NCI-H146 treated with DMSO at 0.1 percent for 48 hours (cell line): ENCODE measurements around the gene NDFIP2.

ENCODE experiments used
- DNase-seq: peaks from one replicate; lab custom pipeline; 2025; ENCODE audit not compliant: unreplicated experiment; lab: John Stamatoyannopoulos, UW

The NDFIP2 gene

GRCh38 chr13:79480954-79481684 is at the start of gene NDFIP2:
Gene NDFIP2, plus strand, starts transcription at chr13:79481155. Its CDS starts 49 bp downstream, at chr13:79481204.
- DNase-seq, result peak; percentile 96

- no peak for DNase-seq
Measured at GRCh38 chr13:79432086-79432485, 48.9 kb upstream of the NDFIP2 start.

- DNase-seq, result no peak
Measured at GRCh38 chr13:79432992-79433391, 48.0 kb upstream of the NDFIP2 start.

GRCh38 chr13:79434556-79434955 is 46.4 kb upstream of the NDFIP2 start:
- no peak for DNase-seq

- DNase-seq, result no peak
Measured at GRCh38 chr13:79435561-79435990, 45.4 kb upstream of the NDFIP2 start.

- DNase-seq, result no peak
Measured at GRCh38 chr13:79439275-79439674, 41.7 kb upstream of the NDFIP2 start.

- no peak for DNase-seq
Measured at GRCh38 chr13:79440958-79441528, 39.9 kb upstream of the NDFIP2 start.

GRCh38 chr13:79442221-79442620 is 38.7 kb upstream of the NDFIP2 start:
- DNase-seq, result no peak

- DNase-seq, result no peak
Measured at GRCh38 chr13:79442706-79443105, 38.2 kb upstream of the NDFIP2 start.

- no peak for DNase-seq
Measured at GRCh38 chr13:79445968-79446645, 34.8 kb upstream of the NDFIP2 start.

- no peak for DNase-seq
Measured at GRCh38 chr13:79447141-79447540, 33.8 kb upstream of the NDFIP2 start.

GRCh38 chr13:79447741-79448140 is 33.2 kb upstream of the NDFIP2 start:
- no peak for DNase-seq

- DNase-seq, result no peak
Measured at GRCh38 chr13:79448413-79448812, 32.5 kb upstream of the NDFIP2 start.

- no peak for DNase-seq
Measured at GRCh38 chr13:79450110-79450509, 30.8 kb upstream of the NDFIP2 start.

- DNase-seq, result no peak
Measured at GRCh38 chr13:79451500-79451962, 29.4 kb upstream of the NDFIP2 start.

GRCh38 chr13:79452239-79452913 is 28.6 kb upstream of the NDFIP2 start:
- no peak for DNase-seq

- DNase-seq, result no peak
Measured at GRCh38 chr13:79455331-79455730, 25.6 kb upstream of the NDFIP2 start.

GRCh38 chr13:79456051-79456450 is 24.9 kb upstream of the NDFIP2 start:
- no peak for DNase-seq

GRCh38 chr13:79456656-79457365 is 24.1 kb upstream of the NDFIP2 start:
- no peak for DNase-seq

GRCh38 chr13:79457390-79457789 is 23.6 kb upstream of the NDFIP2 start:
- DNase-seq, result no peak

GRCh38 chr13:79457948-79458347 is 23.0 kb upstream of the NDFIP2 start:
- no peak for DNase-seq
